ENCODE measurements around the gene ZBED6.

DNA sequence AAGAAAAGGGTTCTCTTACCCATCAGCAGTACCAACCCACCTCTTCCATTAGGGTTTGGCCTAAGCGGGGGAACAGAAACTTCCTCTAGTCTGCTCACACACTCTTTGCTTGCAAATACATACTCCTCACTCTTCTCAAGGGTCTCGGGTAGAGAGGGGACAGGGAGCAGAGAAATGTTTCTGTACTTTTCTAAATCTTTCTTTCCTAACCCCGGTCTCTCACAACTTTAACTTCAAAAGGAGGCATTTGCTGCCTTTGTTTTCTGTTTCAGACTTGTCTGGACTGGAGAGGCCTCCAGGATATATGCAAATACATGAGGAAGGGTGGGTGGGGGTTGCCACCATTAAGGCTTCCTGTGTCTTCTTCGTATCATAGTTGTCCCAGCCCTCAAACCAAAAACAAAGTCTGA, 41.0 kb upstream of the ZBED6 start:
- TF ChIP-seq, protein P1, sequence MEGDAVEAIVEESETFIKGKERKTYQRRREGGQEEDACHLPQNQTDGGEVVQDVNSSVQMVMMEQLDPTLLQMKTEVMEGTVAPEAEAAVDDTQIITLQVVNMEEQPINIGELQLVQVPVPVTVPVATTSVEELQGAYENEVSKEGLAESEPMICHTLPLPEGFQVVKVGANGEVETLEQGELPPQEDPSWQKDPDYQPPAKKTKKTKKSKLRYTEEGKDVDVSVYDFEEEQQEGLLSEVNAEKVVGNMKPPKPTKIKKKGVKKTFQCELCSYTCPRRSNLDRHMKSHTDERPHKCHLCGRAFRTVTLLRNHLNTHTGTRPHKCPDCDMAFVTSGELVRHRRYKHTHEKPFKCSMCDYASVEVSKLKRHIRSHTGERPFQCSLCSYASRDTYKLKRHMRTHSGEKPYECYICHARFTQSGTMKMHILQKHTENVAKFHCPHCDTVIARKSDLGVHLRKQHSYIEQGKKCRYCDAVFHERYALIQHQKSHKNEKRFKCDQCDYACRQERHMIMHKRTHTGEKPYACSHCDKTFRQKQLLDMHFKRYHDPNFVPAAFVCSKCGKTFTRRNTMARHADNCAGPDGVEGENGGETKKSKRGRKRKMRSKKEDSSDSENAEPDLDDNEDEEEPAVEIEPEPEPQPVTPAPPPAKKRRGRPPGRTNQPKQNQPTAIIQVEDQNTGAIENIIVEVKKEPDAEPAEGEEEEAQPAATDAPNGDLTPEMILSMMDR (IDR thresholded peaks at IDR 0.05; ENCODE audit: low read depth, low read length, poor library complexity, severe bottlenecking), result no peak
- TF ChIP-seq EZH2phosphoT487 (IDR thresholded peaks at IDR 0.05; ENCODE audit: borderline replicate concordance, low read length), result no peak
